ENCODE data around the gene TEAD3. TPM values are rescaled to one million over a fixed set of nuclear protein-coding genes. Genes with fewer than 3 reads are reported as not detected.

TEAD3 gene
- total RNA-seq, 1 donor from 2014 or later: 43.4 TPM

DNA sequence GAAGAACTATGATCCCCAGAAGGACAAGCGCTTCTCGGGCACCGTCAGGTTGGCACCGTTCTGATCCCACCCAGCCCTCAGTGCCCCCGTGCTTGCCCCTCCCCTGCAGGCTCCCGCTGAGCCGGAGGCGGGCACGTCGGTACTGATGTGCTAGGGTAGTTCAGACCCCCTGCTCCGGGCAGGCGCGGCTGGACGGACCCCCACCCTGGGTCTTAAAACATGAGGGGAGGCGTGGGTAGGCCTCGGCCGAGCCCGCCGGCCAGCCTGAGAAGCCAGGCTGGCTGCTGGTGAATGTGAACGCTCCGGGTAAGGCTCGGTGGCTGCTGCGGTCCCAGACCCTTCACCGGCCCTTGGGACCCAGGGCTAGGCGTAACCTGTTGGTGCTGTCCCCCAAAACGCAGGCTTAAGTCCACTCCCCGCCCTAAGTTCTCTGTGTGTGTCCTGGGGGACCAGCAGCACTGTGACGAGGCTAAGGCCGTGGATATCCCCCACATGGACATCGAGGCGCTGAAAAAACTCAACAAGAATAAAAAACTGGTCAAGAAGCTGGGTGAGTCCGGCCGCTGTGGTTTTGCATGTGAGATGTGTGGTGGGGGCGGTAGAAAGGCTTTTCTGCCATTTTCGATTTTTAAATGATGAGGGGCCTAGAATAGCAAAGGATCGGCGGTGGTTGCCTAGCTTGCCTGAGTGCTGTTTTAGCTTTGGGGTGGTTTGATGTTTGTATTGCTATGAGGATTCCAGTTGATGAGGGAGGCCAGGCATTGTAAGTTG is 27.7 kb downstream of the TEAD3 start:
- no peak for DNase-seq (ENCODE audit: low spot score, unreplicated experiment)
- Mint-ChIP-seq H3K27me3 (no peaks in the 10 kb centered on the region), H3K9me3 (ENCODE audit: low read depth) (no peaks in the 10 kb centered on the region), H3K4me1 (ENCODE audit: low read depth) (peaks cover 26% of the 10 kb centered on the region), H3K36me3 (ENCODE audit: insufficient read depth) (peaks cover 15% of the 10 kb centered on the region), H3K4me3 (ENCODE audit: low read depth) (peak overlapping the region; percentile 97), H3K27ac (peak overlapping the region; percentile 100)
- TF ChIP-seq CTCF (IDR thresholded peaks at IDR 0.05; ENCODE audit: unreplicated experiment): no peak

GRCh38 chr6:35468181-35468979 is 28.5 kb downstream of the TEAD3 start, which contains the start of gene RPL10A:
Gene RPL10A (plus strand): TSS chr6:35468401. CDS start chr6:35468435, 34 bp downstream.
- Mint-ChIP-seq H3K9me3 (ENCODE audit: low read depth) (no peaks in the 10 kb centered on the region), H3K36me3 (ENCODE audit: insufficient read depth) (peaks cover 15% of the 10 kb centered on the region), H3K4me3 (ENCODE audit: low read depth) (peak within 1 kb of the TSS; percentile 97), H3K4me1 (ENCODE audit: low read depth) (peaks cover 26% of the 10 kb centered on the region), H3K27ac (peak within 1 kb of the TSS; percentile 100), H3K27me3 (no peaks in the 10 kb centered on the region)
- peak; percentile 90 for DNase-seq (ENCODE audit: low spot score, unreplicated experiment)
- TF ChIP-seq CTCF (IDR thresholded peaks at IDR 0.05; ENCODE audit: unreplicated experiment): peak; percentile 97

GRCh38 chr6:35465646-35466045 is 31.2 kb downstream of the TEAD3 start:
- H3K36me3 Mint-ChIP-seq (ENCODE audit: insufficient read depth): peaks cover 14% of the 10 kb centered on the region
- no peak for DNase-seq (ENCODE audit: low spot score, unreplicated experiment)
- H3K4me1 Mint-ChIP-seq (ENCODE audit: low read depth): peaks cover 20% of the 10 kb centered on the region
- no peak overlapping the region for H3K4me3 Mint-ChIP-seq (ENCODE audit: low read depth)
- H3K27me3 Mint-ChIP-seq: no peaks in the 10 kb centered on the region
- no peak for TF ChIP-seq CTCF (IDR thresholded peaks at IDR 0.05; ENCODE audit: unreplicated experiment)
- no peaks in the 10 kb centered on the region for H3K9me3 Mint-ChIP-seq (ENCODE audit: low read depth)
- no peak overlapping the region for H3K27ac Mint-ChIP-seq

DNA sequence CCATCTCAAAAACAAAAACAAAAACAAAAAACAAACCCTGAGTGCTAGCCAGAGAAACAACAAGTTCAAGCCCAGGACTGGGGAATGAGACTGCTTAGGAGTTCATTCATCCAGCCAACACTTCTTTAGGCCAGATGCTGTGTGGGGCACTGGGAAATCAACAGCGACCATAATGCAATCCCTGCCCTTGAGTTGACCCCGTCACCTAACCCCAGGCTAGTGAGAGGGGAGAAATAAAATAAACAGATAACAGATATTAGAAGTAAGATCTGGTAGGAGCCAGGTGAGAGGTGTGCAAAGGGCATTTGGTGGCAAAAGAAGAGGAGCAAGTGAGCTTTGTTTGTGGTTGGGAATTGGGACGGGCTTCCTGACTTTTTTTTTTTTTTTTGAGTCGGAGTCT is 33.6 kb downstream of the TEAD3 start:
- H3K4me3 Mint-ChIP-seq (ENCODE audit: low read depth): no peak overlapping the region
- H3K36me3 Mint-ChIP-seq (ENCODE audit: insufficient read depth): peaks cover 7% of the 10 kb centered on the region
- H3K9me3 Mint-ChIP-seq (ENCODE audit: low read depth): no peaks in the 10 kb centered on the region
- H3K27me3 Mint-ChIP-seq: no peaks in the 10 kb centered on the region
- no peak overlapping the region for H3K27ac Mint-ChIP-seq
- no peak for TF ChIP-seq CTCF (IDR thresholded peaks at IDR 0.05; ENCODE audit: unreplicated experiment)
- peaks cover 6% of the 10 kb centered on the region for H3K4me1 Mint-ChIP-seq (ENCODE audit: low read depth)
- no peak for DNase-seq (ENCODE audit: low spot score, unreplicated experiment)

GRCh38 chr6:35461270-35461669 is 35.6 kb downstream of the TEAD3 start:
- no peaks in the 10 kb centered on the region for H3K9me3 Mint-ChIP-seq (ENCODE audit: low read depth)
- H3K36me3 Mint-ChIP-seq (ENCODE audit: insufficient read depth): peaks cover 7% of the 10 kb centered on the region

More at GRCh38 chr6:35461270-35461669, 35.6 kb downstream of the TEAD3 start:
- DNase-seq (ENCODE audit: low spot score, unreplicated experiment): no peak
- peaks cover 8% of the 10 kb centered on the region for H3K4me1 Mint-ChIP-seq (ENCODE audit: low read depth)
- H3K27me3 Mint-ChIP-seq: no peaks in the 10 kb centered on the region
- H3K4me3 Mint-ChIP-seq (ENCODE audit: low read depth): no peak overlapping the region
- no peak overlapping the region for H3K27ac Mint-ChIP-seq
- TF ChIP-seq CTCF (IDR thresholded peaks at IDR 0.05; ENCODE audit: unreplicated experiment): no peak

Measured in progenitor cell of endocrine pancreas (in vitro differentiated cells).